Gastrocnemius medialis (tissue), 4 donors: ENCODE results near the gene LRMDA.

Experiments
- POLR2A ChIP-seq, 2 donors: fragments of 450-650 bp; IDR thresholded peaks; one replicate each; pipeline ENCODE4 v1.6.1; 2017; ENCODE audit warnings: antibody characterized with exemption in 2 of 2, mild to moderate bottlenecking in 2 of 2, moderate library complexity in 2 of 2
- TF ChIP-seq, protein P1 (sequence below), 5 experiments: fragments of 450-650 bp in 3 of 5; fragments of 200-600 bp in 2 of 5; sonication (generic) in 2 of 5; IDR thresholded peaks in 4 of 5; conservative IDR thresholded peaks in 1 of 5; 1 replicate in 4 of 5; 2 replicates in 1 of 5; pipeline ENCODE4 v1.5.1; 2016 to 2019; ENCODE audit warnings: antibody characterized with exemption in 5 of 5, mild to moderate bottlenecking in 3 of 5, moderate library complexity in 3 of 5

DNA sequence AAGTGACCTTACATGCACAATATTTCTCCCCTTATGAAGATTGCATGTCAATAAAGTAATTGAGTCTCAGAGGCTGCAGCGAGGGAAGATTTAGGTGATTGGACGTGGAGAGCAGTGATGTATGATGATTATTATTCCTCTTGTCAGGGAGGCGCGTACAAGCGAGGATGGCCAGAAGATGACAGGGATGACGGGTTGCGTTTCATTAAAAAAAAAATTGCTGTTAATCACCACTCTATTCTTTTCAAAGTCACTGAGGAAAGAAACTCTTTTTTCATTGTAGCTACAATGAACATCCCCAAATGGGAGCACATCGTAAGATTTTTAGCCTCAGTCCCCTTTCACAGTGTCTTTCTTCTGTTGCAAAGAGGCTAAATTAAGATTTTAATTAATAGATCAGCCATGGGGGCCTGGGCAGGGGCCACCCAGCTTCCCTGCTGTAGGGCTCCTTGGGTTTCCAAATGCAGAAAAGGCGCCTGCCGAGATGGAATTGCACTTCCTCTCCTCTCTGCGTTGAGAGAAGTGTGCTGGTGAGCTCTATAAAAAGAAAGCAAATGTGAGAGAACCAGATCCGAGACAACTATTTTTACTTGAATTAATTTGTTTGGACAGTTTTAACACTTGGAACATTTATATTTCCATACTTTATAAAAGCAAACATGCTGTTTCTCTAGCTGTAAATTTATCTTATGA lies 998.1 kb downstream of the LRMDA start:
- TF ChIP-seq, protein P1, sequence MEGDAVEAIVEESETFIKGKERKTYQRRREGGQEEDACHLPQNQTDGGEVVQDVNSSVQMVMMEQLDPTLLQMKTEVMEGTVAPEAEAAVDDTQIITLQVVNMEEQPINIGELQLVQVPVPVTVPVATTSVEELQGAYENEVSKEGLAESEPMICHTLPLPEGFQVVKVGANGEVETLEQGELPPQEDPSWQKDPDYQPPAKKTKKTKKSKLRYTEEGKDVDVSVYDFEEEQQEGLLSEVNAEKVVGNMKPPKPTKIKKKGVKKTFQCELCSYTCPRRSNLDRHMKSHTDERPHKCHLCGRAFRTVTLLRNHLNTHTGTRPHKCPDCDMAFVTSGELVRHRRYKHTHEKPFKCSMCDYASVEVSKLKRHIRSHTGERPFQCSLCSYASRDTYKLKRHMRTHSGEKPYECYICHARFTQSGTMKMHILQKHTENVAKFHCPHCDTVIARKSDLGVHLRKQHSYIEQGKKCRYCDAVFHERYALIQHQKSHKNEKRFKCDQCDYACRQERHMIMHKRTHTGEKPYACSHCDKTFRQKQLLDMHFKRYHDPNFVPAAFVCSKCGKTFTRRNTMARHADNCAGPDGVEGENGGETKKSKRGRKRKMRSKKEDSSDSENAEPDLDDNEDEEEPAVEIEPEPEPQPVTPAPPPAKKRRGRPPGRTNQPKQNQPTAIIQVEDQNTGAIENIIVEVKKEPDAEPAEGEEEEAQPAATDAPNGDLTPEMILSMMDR (IDR thresholded peaks at IDR 0.05 in 4 of 5, conservative IDR thresholded peaks at IDR 0.05 in 1 of 5), result no peak
- TF ChIP-seq POLR2A (IDR thresholded peaks at IDR 0.05), result no peak
